K562 (cell line): ENCODE measurements around the gene TCF20. TPM values are rescaled to one million over a fixed set of nuclear protein-coding genes. Genes with fewer than 3 reads are reported as not detected.

Experiments used
- ATAC-seq: fragments of 200-7000 bp; cut with Tn5 transposase; 3 replicates; pipeline ENCODE4 v1.9.1; 2020; ENCODE audit warnings: moderate library complexity
- BruUV-seq: library from RNA; stranded (reverse); fragments of 400-500 nt; replicated peaks from 2 replicates; lab custom pipeline; 2021; lab: Mats Ljungman, UMichigan
- CTCF ChIA-PET: fragments of 300-600 bp; formaldehyde crosslinking; extraction: SDS; loops from one replicate; lab custom pipeline; 2021; ENCODE audit warnings: low intra/inter-chr PET ratio; lab: Yijun Ruan, JAX
- POLR2A ChIA-PET: fragments of 300-600, 350-650 bp; sonication (Branson Sonifier 250); formaldehyde crosslinking; extraction: SDS; loops from one replicate; lab custom pipeline; 2021; ENCODE audit warnings: antibody characterized with exemption, inconsistent platforms; lab: Yijun Ruan, JAX
- DNase-seq, 4 experiments: peaks; one replicate each; pipeline versions ENCODE4 v3.0.0 to v3.0.0-alpha.2; 2011 to 2018; ENCODE audit warnings: low spot score in 3 of 4, mixed read lengths in 3 of 4; ENCODE audit errors: extremely low read depth in 1 of 4
- FAIRE-seq: peaks from 2 replicates; lab custom pipeline; 2011; peaks lifted over from hg19 to GRCh38; lab: Jason Lieb, UNC
- H2AFZ ChIP-seq: 2 replicates; pipeline ENCODE4 v1.6.0; 2011; ENCODE audit warnings: low read depth, low read length, control low read depth, inconsistent platforms
- H3K27ac ChIP-seq: fragments of 200-600 bp; 3 replicates; pipeline ENCODE4 v1.8.0; 2011; ENCODE audit warnings: low read depth, mild to moderate bottlenecking, control low read depth, inconsistent platforms, low read length, moderate library complexity, mixed read lengths; ENCODE audit errors: extremely low read depth
- H3K27me3 ChIP-seq, 2 experiments: fragments of 300-600 bp in 1 of 2; 2 replicates in 1 of 2; 3 replicates in 1 of 2; pipeline versions ENCODE4 v1.6.0 to v1.8.0; 2011; ENCODE audit warnings: inconsistent platforms in 2 of 2, low read length in 2 of 2, mild to moderate bottlenecking in 1 of 2, mixed read lengths in 1 of 2, moderate library complexity in 1 of 2; ENCODE audit not compliant: control insufficient read depth in 2 of 2, insufficient read depth in 2 of 2
- H3K36me3 ChIP-seq: fragments of 300-600 bp; 3 replicates; pipeline ENCODE4 v1.8.0; 2011; ENCODE audit warnings: mild to moderate bottlenecking, low read length, inconsistent platforms; ENCODE audit not compliant: control insufficient read depth, insufficient read depth
- H3K4me1 ChIP-seq, 2 experiments: fragments of 200-600 bp in 1 of 2; replicated peaks in 1 of 2; 2 replicates in 1 of 2; 3 replicates in 1 of 2; pipeline versions ENCODE4 v1.5.1 to v1.8.0; 2011; ENCODE audit warnings: inconsistent platforms in 2 of 2, low read length in 2 of 2, mild to moderate bottlenecking in 1 of 2, mixed read lengths in 1 of 2, moderate library complexity in 1 of 2; ENCODE audit not compliant: control insufficient read depth in 2 of 2, insufficient read depth in 2 of 2
- H3K4me2 ChIP-seq: 2 replicates; pipeline ENCODE4 v1.6.1; 2011; ENCODE audit warnings: low read length, control low read depth, inconsistent platforms, mixed read lengths; ENCODE audit not compliant: insufficient read depth
- H3K4me3 ChIP-seq: fragments of 200-600 bp; sonication (generic), shearing (Covaris generic); 2 replicates; pipeline ENCODE4 v1.5.1; 2016; ENCODE audit warnings: control low read depth, inconsistent platforms
- H3K79me2 ChIP-seq: fragments of 200-600 bp; 3 replicates; pipeline ENCODE4 v1.8.0; 2011; ENCODE audit warnings: low read length, inconsistent platforms; ENCODE audit not compliant: control insufficient read depth, insufficient read depth
- H3K9ac ChIP-seq, 2 experiments: 2 replicates each; pipeline versions ENCODE4 v1.6.0 to v1.6.1; 2011; ENCODE audit warnings: low read depth in 2 of 2, low read length in 2 of 2, control low read depth in 1 of 2, inconsistent platforms in 1 of 2, mild to moderate bottlenecking in 1 of 2, mixed read lengths in 1 of 2; ENCODE audit not compliant: insufficient read depth in 1 of 2
- H3K9me1 ChIP-seq: one replicate; pipeline ENCODE4 v1.6.0; 2011; ENCODE audit warnings: inconsistent platforms, mild to moderate bottlenecking, low read length, moderate library complexity; ENCODE audit not compliant: control insufficient read depth, insufficient read depth
- H3K9me3 ChIP-seq: replicated peaks from 2 replicates; pipeline ENCODE4 v1.5.1; 2011; ENCODE audit warnings: low read depth, low read length, inconsistent platforms; ENCODE audit not compliant: control insufficient read depth, insufficient read depth
- H4K20me1 ChIP-seq: replicated peaks from 2 replicates; pipeline ENCODE4 v1.6.1; 2011; ENCODE audit warnings: low read length, inconsistent platforms, mixed read lengths; ENCODE audit not compliant: control insufficient read depth, insufficient read depth
- HNRNPLL ChIP-seq: fragments of 200-400 bp; formaldehyde crosslinking; IDR thresholded peaks from 2 replicates; pipeline ENCODE4 v1.6.1; 2017; ENCODE audit warnings: low read length, low read depth, mild to moderate bottlenecking; ENCODE audit not compliant: poor library complexity, severe bottlenecking
- KDM4B ChIP-seq, 2 experiments: fragments of 450-650 bp in 1 of 2; sonication (generic) in 1 of 2; IDR thresholded peaks; 2 replicates each; pipeline ENCODE4 v1.6.1; 2016 to 2017; ENCODE audit warnings: borderline replicate concordance in 2 of 2, antibody characterized with exemption in 1 of 2, low read depth in 1 of 2, mild to moderate bottlenecking in 1 of 2
- ZBED1 ChIP-seq: IDR thresholded peaks from 2 replicates; pipeline ENCODE4 v1.6.1; 2014
- ZNF766 ChIP-seq: fragments of 200-800 bp; sonication (Bioruptor generic); conservative IDR thresholded peaks from 2 replicates; pipeline ENCODE4 v1.6.1; 2016; ENCODE audit warnings: missing genetic modification characterization, missing compliant biosample characterization
- WGBS: fragments of 100-300 bp; shearing (Covaris generic); methylation state at CpG from one replicate; pipeline ENCODE4 v1.1.6; 2016; ENCODE audit warnings: low coverage, mixed read lengths; ENCODE audit not compliant: insufficient coverage; ENCODE audit errors: missing lambda C conversion rate; 5-methylcytosine and 5-hydroxymethylcytosine counted together
- in situ Hi-C: fragments of 300-500 bp; cut with MboI; formaldehyde crosslinking; loops from 4 replicates; pipeline ENCODE4 v1.15.0; 2018; ENCODE audit warnings: inconsistent platforms, mixed read lengths
- intact Hi-C: fragments of 100-400 bp; cut with micrococcal nuclease; formaldehyde crosslinking; loops from 2 replicates; pipeline ENCODE4 v1.14.2; 2022
- polyA plus RNA-seq, 8 experiments: library from polyadenylated mRNA; depleted of rRNA in 4 of 8; stranded (reverse) in 5 of 8; unstranded in 3 of 8; fragments of >200 nt; fragmentation: Nextera tagmentation in 2 of 8; fragmentation: Illumina TruSeq in 1 of 8; extraction: Ambion mirVana in 2 of 8; extraction: Trizol in 1 of 8; gene quantifications; 2 replicates each; pipeline versions ENCODE4 v1.2.1 to v1.2.3, GENCODE V29; 2011 to 2014; ENCODE audit warnings: inconsistent platforms in 1 of 8, missing spikeins in 1 of 8
- total RNA-seq, 7 experiments: library from RNA; depleted of rRNA in 6 of 7; stranded (reverse); fragments of >200 nt in 6 of 7; fragmentation: Illumina TruSeq in 2 of 7; extraction: Trizol in 2 of 7; gene quantifications; 2 replicates each; pipeline versions ENCODE4 v1.2.1 to v1.2.3, GENCODE V29; 2011 to 2021; ENCODE audit warnings: low replicate concordance in 1 of 7
- TF ChIP-seq, protein P1 (sequence below): fragments of 250-450 bp; sonication (Bioruptor Pico); IDR thresholded peaks from 2 replicates; pipeline ENCODE4 v1.8.0; 2022; ENCODE audit warnings: inconsistent platforms, mild to moderate bottlenecking, moderate library complexity, borderline replicate concordance

Gene TCF20
- total and polyA plus RNA-seq, 9 of the 15 experiments (the other 6 are each of a cell fraction or from before 2014, with no cell fraction given): 0.35 to 43.6 (median 17.5) TPM

DNA sequence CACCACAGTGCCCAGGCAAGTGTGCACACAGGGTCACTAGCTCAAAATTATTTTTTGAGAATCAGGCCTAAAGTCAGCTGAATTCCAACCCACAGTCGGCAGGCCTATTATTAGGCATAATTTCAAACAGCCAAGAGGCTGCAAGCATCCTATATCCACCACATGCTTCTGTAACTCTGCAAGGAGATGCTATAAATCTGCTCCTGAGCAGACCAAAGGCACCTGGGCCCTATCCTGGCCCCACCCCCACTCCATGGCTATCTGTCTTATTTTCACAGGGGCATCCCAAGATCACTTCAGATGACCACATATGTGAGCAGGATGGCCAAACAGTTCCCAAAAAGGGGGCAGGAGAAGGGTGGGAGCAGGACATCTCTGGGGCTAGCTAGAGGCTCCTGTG, 44.6 kb downstream of the TCF20 start (continued):
- TF ChIP-seq ZNF766 (CRISPR knock-in tag) (no peak), KDM4B (IDR thresholded peaks at IDR 0.05; ENCODE audit: borderline replicate concordance in 2 of 2, low read depth in 1 of 2) (no peak)
- TF ChIP-seq, protein P1, sequence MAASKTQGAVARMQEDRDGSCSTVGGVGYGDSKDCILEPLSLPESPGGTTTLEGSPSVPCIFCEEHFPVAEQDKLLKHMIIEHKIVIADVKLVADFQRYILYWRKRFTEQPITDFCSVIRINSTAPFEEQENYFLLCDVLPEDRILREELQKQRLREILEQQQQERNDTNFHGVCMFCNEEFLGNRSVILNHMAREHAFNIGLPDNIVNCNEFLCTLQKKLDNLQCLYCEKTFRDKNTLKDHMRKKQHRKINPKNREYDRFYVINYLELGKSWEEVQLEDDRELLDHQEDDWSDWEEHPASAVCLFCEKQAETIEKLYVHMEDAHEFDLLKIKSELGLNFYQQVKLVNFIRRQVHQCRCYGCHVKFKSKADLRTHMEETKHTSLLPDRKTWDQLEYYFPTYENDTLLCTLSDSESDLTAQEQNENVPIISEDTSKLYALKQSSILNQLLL: no peak

DNA sequence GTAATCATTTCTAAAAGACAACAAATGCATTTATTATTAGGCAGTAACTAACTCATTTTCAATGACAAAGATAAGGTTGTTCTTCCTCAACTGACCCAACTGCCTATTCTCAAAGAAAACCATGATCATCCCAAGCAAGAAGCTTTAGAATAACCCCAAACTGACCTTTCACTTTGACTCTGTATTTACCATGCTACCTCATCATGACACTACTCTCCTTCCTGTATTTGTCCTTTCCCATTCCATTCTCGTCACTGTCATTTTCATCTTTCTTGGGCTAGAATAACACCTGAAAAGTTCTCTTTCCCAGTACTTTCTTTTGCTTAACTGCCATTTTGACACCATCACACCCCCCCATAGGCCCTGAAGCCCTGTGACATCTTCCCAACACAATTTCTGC, 48.3 kb downstream of the TCF20 start:
- FAIRE-seq (no peak), DNase-seq (no peak), ATAC-seq (no peak)
- no peak overlapping the region for H3K4me2 ChIP-seq
- H3K4me3 ChIP-seq: no peak overlapping the region
- no peak overlapping the region for H2AFZ ChIP-seq
- no TSS peak for BruUV-seq
- no peaks in the 10 kb centered on the region for H3K9me1 ChIP-seq
- ChIA-PET CTCF (no interaction called here), POLR2A (no interaction called here)
- no peak overlapping the region for H3K27ac ChIP-seq
- TF ChIP-seq HNRNPLL: peak; percentile 38
- no peak for TF ChIP-seq ZBED1
- H4K20me1 ChIP-seq: peaks cover 9% of the 10 kb centered on the region; the same call in 1 of the 2 replicates
- intact Hi-C loops: no loop called here
- H3K9ac ChIP-seq: no peak overlapping the region
- H3K27me3 ChIP-seq: no peaks in the 10 kb centered on the region
- H3K79me2 ChIP-seq: peaks cover 70% of the 10 kb centered on the region
- H3K4me1 ChIP-seq: no peaks in the 10 kb centered on the region; a peak in 2 of 5 replicates
- no peaks in the 10 kb centered on the region; the same call in 2 of the 3 replicates for H3K36me3 ChIP-seq
- 91% methylated on average over 1 of the region's 1 CpG for WGBS
- H3K9me3 ChIP-seq: no peaks in the 10 kb centered on the region
- in situ Hi-C loops: no loop called here

Other genes with a start within 250 kb of the TCF20 start
- 19.5 and 20.6 TPM in 2 replicates for gene NAGA, start 199.8 kb downstream of the TCF20 start, total RNA-seq (2014; rRNA removed)
- gene NAGA, start 199.8 kb downstream of the TCF20 start, total RNA-seq (2014; rRNA removed; fragmentation: Illumina TruSeq; extraction: Trizol): 9.9 and 11.5 TPM in 2 replicates
- 15.9 and 16.1 TPM in 2 replicates for gene NAGA, start 199.8 kb downstream of the TCF20 start, total RNA-seq (2015; rRNA removed; fragmentation: Illumina TruSeq; extraction: Trizol)
- gene NAGA, start 199.8 kb downstream of the TCF20 start, total RNA-seq (2021): 20.0 and 20.4 TPM in 2 replicates
- gene NAGA, start 199.8 kb downstream of the TCF20 start, polyA plus RNA-seq (2011; rRNA removed): 18.1 and 19.7 TPM in 2 replicates
- gene NAGA, start 199.8 kb downstream of the TCF20 start, polyA plus RNA-seq (2014; fragmentation: Illumina TruSeq; extraction: Trizol): 20.6 and 22.1 TPM in 2 replicates
- gene NAGA, start 199.8 kb downstream of the TCF20 start, polyA plus RNA-seq (2014; fragmentation: Nextera tagmentation; extraction: Ambion mirVana): 1 to 10 TPM; 6.5 to 7.0 TPM
- 17.4 and 18.7 TPM in 2 replicates for gene NAGA, start 199.8 kb downstream of the TCF20 start, polyA plus RNA-seq (2014; rRNA removed)
- not detected in 2 replicates for gene PHETA2, start 196.4 kb downstream of the TCF20 start, total RNA-seq (2014; rRNA removed)
- gene PHETA2, start 196.4 kb downstream of the TCF20 start, total RNA-seq (2014; rRNA removed; fragmentation: Illumina TruSeq; extraction: Trizol): 0.06 TPM in 1 of 2 replicates, not detected in the other
- 0.07 and 0.08 TPM in 2 replicates for gene PHETA2, start 196.4 kb downstream of the TCF20 start, total RNA-seq (2015; rRNA removed; fragmentation: Illumina TruSeq; extraction: Trizol)
- gene PHETA2, start 196.4 kb downstream of the TCF20 start, total RNA-seq (2021): 0.18 and 0.22 TPM in 2 replicates
- 0.08 and 0.14 TPM in 2 replicates for gene PHETA2, start 196.4 kb downstream of the TCF20 start, polyA plus RNA-seq (2011; rRNA removed)
- gene PHETA2, start 196.4 kb downstream of the TCF20 start, polyA plus RNA-seq (2014; fragmentation: Illumina TruSeq; extraction: Trizol): 0.08 TPM in 1 of 2 replicates, not detected in the other
- gene PHETA2, start 196.4 kb downstream of the TCF20 start, polyA plus RNA-seq (2014; fragmentation: Nextera tagmentation; extraction: Ambion mirVana): not detected
- 0.07 and 0.31 TPM in 2 replicates for gene PHETA2, start 196.4 kb downstream of the TCF20 start, polyA plus RNA-seq (2014; rRNA removed)
- gene SMDT1, start 191.0 kb downstream of the TCF20 start, total RNA-seq (2014; rRNA removed): 7.9 and 19.3 TPM in 2 replicates
- 14.0 and 14.3 TPM in 2 replicates for gene SMDT1, start 191.0 kb downstream of the TCF20 start, total RNA-seq (2014; rRNA removed; fragmentation: Illumina TruSeq; extraction: Trizol)
- 9.8 and 12.9 TPM in 2 replicates for gene SMDT1, start 191.0 kb downstream of the TCF20 start, total RNA-seq (2015; rRNA removed; fragmentation: Illumina TruSeq; extraction: Trizol)
- 65.2 and 68.7 TPM in 2 replicates for gene SMDT1, start 191.0 kb downstream of the TCF20 start, total RNA-seq (2021)
- gene SMDT1, start 191.0 kb downstream of the TCF20 start, polyA plus RNA-seq (2011; rRNA removed): 23.2 and 28.7 TPM in 2 replicates
- 13.5 and 26.6 TPM in 2 replicates for gene SMDT1, start 191.0 kb downstream of the TCF20 start, polyA plus RNA-seq (2014; fragmentation: Illumina TruSeq; extraction: Trizol)
- gene SMDT1, start 191.0 kb downstream of the TCF20 start, polyA plus RNA-seq (2014; fragmentation: Nextera tagmentation; extraction: Ambion mirVana): 10 to 100 TPM; 11.7 to 20.3 TPM
- gene SMDT1, start 191.0 kb downstream of the TCF20 start, polyA plus RNA-seq (2014; rRNA removed): 33.6 and 38.0 TPM in 2 replicates
- 103 and 110 TPM in 2 replicates for gene NDUFA6, start 179.9 kb downstream of the TCF20 start, total RNA-seq (2014; rRNA removed)
- gene NDUFA6, start 179.9 kb downstream of the TCF20 start, total RNA-seq (2014; rRNA removed; fragmentation: Illumina TruSeq; extraction: Trizol): 113 and 132 TPM in 2 replicates
- 117 and 129 TPM in 2 replicates for gene NDUFA6, start 179.9 kb downstream of the TCF20 start, total RNA-seq (2015; rRNA removed; fragmentation: Illumina TruSeq; extraction: Trizol)
- gene NDUFA6, start 179.9 kb downstream of the TCF20 start, total RNA-seq (2021): 90.0 and 103 TPM in 2 replicates
- 103 and 128 TPM in 2 replicates for gene NDUFA6, start 179.9 kb downstream of the TCF20 start, polyA plus RNA-seq (2011; rRNA removed)
- gene NDUFA6, start 179.9 kb downstream of the TCF20 start, polyA plus RNA-seq (2014; fragmentation: Illumina TruSeq; extraction: Trizol): 106 and 110 TPM in 2 replicates
- gene NDUFA6, start 179.9 kb downstream of the TCF20 start, polyA plus RNA-seq (2014; fragmentation: Nextera tagmentation; extraction: Ambion mirVana): 100 to 1,000 TPM; 465 to 474 TPM
- 141 and 148 TPM in 2 replicates for gene NDUFA6, start 179.9 kb downstream of the TCF20 start, polyA plus RNA-seq (2014; rRNA removed)
- gene CYP2D6, start 139.8 kb downstream of the TCF20 start, total RNA-seq (2014; rRNA removed): not detected in 2 replicates
- 0.04 and 0.06 TPM in 2 replicates for gene CYP2D6, start 139.8 kb downstream of the TCF20 start, total RNA-seq (2014; rRNA removed; fragmentation: Illumina TruSeq; extraction: Trizol)
- 0.11 TPM in 1 of 2 replicates, not detected in the other for gene CYP2D6, start 139.8 kb downstream of the TCF20 start, total RNA-seq (2015; rRNA removed; fragmentation: Illumina TruSeq; extraction: Trizol)
- gene CYP2D6, start 139.8 kb downstream of the TCF20 start, total RNA-seq (2021): 0.18 and 0.20 TPM in 2 replicates
- 0.07 and 0.24 TPM in 2 replicates for gene CYP2D6, start 139.8 kb downstream of the TCF20 start, polyA plus RNA-seq (2011; rRNA removed)
- 0.10 TPM in 2 replicates for gene CYP2D6, start 139.8 kb downstream of the TCF20 start, polyA plus RNA-seq (2014; fragmentation: Illumina TruSeq; extraction: Trizol)
- not detected for gene CYP2D6, start 139.8 kb downstream of the TCF20 start, polyA plus RNA-seq (2014; fragmentation: Nextera tagmentation; extraction: Ambion mirVana)
- 0.67 TPM in 1 of 2 replicates, not detected in the other for gene CYP2D6, start 139.8 kb downstream of the TCF20 start, polyA plus RNA-seq (2014; rRNA removed)
- 0.08 TPM in 1 of 2 replicates, not detected in the other for gene NFAM1, start 161.8 kb upstream of the TCF20 start, total RNA-seq (2014; rRNA removed)
- not detected in 2 replicates for gene NFAM1, start 161.8 kb upstream of the TCF20 start, total RNA-seq (2014; rRNA removed; fragmentation: Illumina TruSeq; extraction: Trizol)
- 0.04 TPM in 2 replicates for gene NFAM1, start 161.8 kb upstream of the TCF20 start, total RNA-seq (2015; rRNA removed; fragmentation: Illumina TruSeq; extraction: Trizol)
- gene NFAM1, start 161.8 kb upstream of the TCF20 start, total RNA-seq (2021): 0.02 and 0.18 TPM in 2 replicates
- gene NFAM1, start 161.8 kb upstream of the TCF20 start, polyA plus RNA-seq (2011; rRNA removed): 0.01 TPM in 1 of 2 replicates, not detected in the other
- gene NFAM1, start 161.8 kb upstream of the TCF20 start, polyA plus RNA-seq (2014; fragmentation: Illumina TruSeq; extraction: Trizol): 0.03 and 0.04 TPM in 2 replicates
- not detected for gene NFAM1, start 161.8 kb upstream of the TCF20 start, polyA plus RNA-seq (2014; fragmentation: Nextera tagmentation; extraction: Ambion mirVana)
- not detected in 2 replicates for gene NFAM1, start 161.8 kb upstream of the TCF20 start, polyA plus RNA-seq (2014; rRNA removed)
- gene RRP7A, start 249.1 kb upstream of the TCF20 start, total RNA-seq (2014; rRNA removed): 42.3 and 48.9 TPM in 2 replicates
- 29.7 and 34.6 TPM in 2 replicates for gene RRP7A, start 249.1 kb upstream of the TCF20 start, total RNA-seq (2014; rRNA removed; fragmentation: Illumina TruSeq; extraction: Trizol)
- 39.7 and 40.3 TPM in 2 replicates for gene RRP7A, start 249.1 kb upstream of the TCF20 start, total RNA-seq (2015; rRNA removed; fragmentation: Illumina TruSeq; extraction: Trizol)
- gene RRP7A, start 249.1 kb upstream of the TCF20 start, total RNA-seq (2021): 74.1 and 82.6 TPM in 2 replicates
- 28.3 and 39.3 TPM in 2 replicates for gene RRP7A, start 249.1 kb upstream of the TCF20 start, polyA plus RNA-seq (2011; rRNA removed)
- gene RRP7A, start 249.1 kb upstream of the TCF20 start, polyA plus RNA-seq (2014; fragmentation: Illumina TruSeq; extraction: Trizol): 51.9 and 69.1 TPM in 2 replicates
- 10 to 100 TPM in 1 of 2 experiments, 1 to 10 TPM in 1; 3.4 to 12.9 TPM for gene RRP7A, start 249.1 kb upstream of the TCF20 start, polyA plus RNA-seq (2014; fragmentation: Nextera tagmentation; extraction: Ambion mirVana)
- gene RRP7A, start 249.1 kb upstream of the TCF20 start, polyA plus RNA-seq (2014; rRNA removed): 45.8 and 47.0 TPM in 2 replicates